ENCODE results near the gene ROPN1. TPM values are rescaled to one million over a fixed set of nuclear protein-coding genes. Genes with fewer than 3 reads are reported as not detected.

ROPN1 gene
- total RNA-seq, 1 donor from 2014 or later, result not detected

DNA sequence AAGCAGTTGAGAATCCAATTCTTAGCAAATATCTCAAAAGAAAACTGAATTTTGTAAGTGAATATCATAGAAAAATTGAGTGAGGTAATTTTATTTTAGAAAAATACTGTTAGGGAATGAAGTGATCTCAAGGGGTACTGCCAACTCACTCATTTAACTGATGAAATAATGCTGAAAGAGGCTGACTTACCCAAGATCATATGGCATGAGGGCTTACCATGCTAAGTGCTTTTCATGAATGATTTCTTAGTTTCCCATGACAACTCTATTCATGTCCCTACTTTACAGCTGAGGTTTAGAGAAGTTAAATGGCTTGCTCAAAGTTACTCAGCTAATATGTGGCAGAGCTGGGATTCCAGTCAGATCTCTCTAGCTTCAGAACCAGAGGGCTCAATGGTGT is 61.5 kb downstream of the ROPN1 start:
- Histone ChIP-seq H3K9ac (ENCODE audit: low read depth in 1 of 3, low read length in 3 of 3) (no peak overlapping the region), H3K36me3 (ENCODE audit: control insufficient read depth in 3 of 3, insufficient read depth in 3 of 3, low read length in 3 of 3) (peaks cover 2 to 9% (median 4%) of the 10 kb centered on the region in 3 donors), H3K27me3 (ENCODE audit: control insufficient read depth in 3 of 3, insufficient read depth in 3 of 3, low read length in 3 of 3) (no peaks in the 10 kb centered on the region), H3K9me3 (ENCODE audit: control insufficient read depth in 3 of 3, low read length in 3 of 3) (no peaks in the 10 kb centered on the region), H3K27ac (ENCODE audit: low read depth, low read length) (no peak overlapping the region), H3K4me1 (ENCODE audit: control insufficient read depth in 3 of 3, insufficient read depth in 3 of 3, low read length in 3 of 3) (no peaks in the 10 kb centered on the region), H3K4me3 (ENCODE audit: low read length in 3 of 3) (no peak overlapping the region)

DNA sequence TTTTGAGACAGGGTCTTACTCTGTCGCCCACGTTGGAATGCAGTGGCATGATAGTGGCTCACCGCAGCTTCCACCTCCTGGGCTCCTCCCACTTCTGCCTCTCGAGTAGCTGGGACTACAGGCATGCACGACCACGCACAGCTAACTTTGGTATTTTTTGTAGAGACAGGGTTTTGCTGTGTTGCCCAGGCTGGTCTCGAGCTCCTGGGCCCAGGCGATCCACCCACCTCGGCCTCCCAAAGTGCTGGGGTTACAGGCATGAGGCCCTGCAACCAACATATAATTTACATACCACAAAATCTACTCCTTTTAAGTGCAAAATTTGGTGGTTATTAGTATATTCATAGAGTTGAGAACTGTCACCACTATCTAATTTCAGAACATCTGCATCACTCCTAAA is 62.6 kb downstream of the ROPN1 start:
- H3K36me3 ChIP-seq (ENCODE audit: control insufficient read depth in 3 of 3, insufficient read depth in 3 of 3, low read length in 3 of 3), result peaks cover 2 to 12% (median 4%) of the 10 kb centered on the region in 3 donors
- no peak overlapping the region for H3K9ac ChIP-seq (ENCODE audit: low read depth in 1 of 3, low read length in 3 of 3)
- H3K9me3 ChIP-seq (ENCODE audit: control insufficient read depth in 3 of 3, low read length in 3 of 3), result peaks cover 0 to 1% (median 0%) of the 10 kb centered on the region in 3 donors
- H3K27ac ChIP-seq (ENCODE audit: low read depth, low read length), result no peak overlapping the region
- H3K4me3 ChIP-seq (ENCODE audit: low read length in 3 of 3), result no peak overlapping the region
- no peaks in the 10 kb centered on the region for H3K4me1 ChIP-seq (ENCODE audit: control insufficient read depth in 3 of 3, insufficient read depth in 3 of 3, low read length in 3 of 3)
- H3K27me3 ChIP-seq (ENCODE audit: control insufficient read depth in 3 of 3, insufficient read depth in 3 of 3, low read length in 3 of 3), result no peaks in the 10 kb centered on the region

DNA sequence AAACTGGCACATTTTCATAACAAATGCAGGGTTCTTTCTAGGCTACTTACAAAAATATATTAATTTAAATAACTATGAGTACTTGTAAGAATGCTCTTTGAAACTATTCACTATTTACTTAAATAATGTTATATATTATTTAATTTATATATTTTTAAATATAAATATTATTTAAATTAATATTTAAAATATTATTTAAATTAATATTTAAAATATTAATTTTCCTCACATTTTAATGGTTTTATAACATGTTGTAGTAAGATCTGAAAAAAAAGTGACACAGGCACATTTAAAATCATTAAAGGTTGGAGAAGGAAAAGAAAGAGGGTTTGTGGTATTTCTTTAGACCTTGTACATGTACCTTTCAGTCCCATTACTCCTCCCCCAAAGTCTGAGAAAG is 65.5 kb downstream of the ROPN1 start:
- peaks cover 2 to 13% (median 6%) of the 10 kb centered on the region in 3 donors for H3K36me3 ChIP-seq (ENCODE audit: control insufficient read depth in 3 of 3, insufficient read depth in 3 of 3, low read length in 3 of 3)
- H3K4me1 ChIP-seq (ENCODE audit: control insufficient read depth in 3 of 3, insufficient read depth in 3 of 3, low read length in 3 of 3), result no peaks in the 10 kb centered on the region
- no peak overlapping the region for H3K27ac ChIP-seq (ENCODE audit: low read depth, low read length)
- H3K4me3 ChIP-seq (ENCODE audit: low read length in 3 of 3), result no peak overlapping the region
- peaks cover 0 to 3% (median 0%) of the 10 kb centered on the region in 3 donors for H3K9me3 ChIP-seq (ENCODE audit: control insufficient read depth in 3 of 3, low read length in 3 of 3)
- H3K27me3 ChIP-seq (ENCODE audit: control insufficient read depth in 3 of 3, insufficient read depth in 3 of 3, low read length in 3 of 3), result no peaks in the 10 kb centered on the region
- H3K9ac ChIP-seq (ENCODE audit: low read depth in 1 of 3, low read length in 3 of 3), result no peak overlapping the region

GRCh38 chr3:123920868-123921267 is 71.1 kb downstream of the ROPN1 start:
- H3K9me3 ChIP-seq (ENCODE audit: control insufficient read depth in 3 of 3, low read length in 3 of 3), result peaks cover 0 to 5% (median 0%) of the 10 kb centered on the region in 3 donors
- H3K36me3 ChIP-seq (ENCODE audit: control insufficient read depth in 3 of 3, insufficient read depth in 3 of 3, low read length in 3 of 3), result peaks cover 2 to 9% (median 3%) of the 10 kb centered on the region in 3 donors
- H3K4me3 ChIP-seq (ENCODE audit: low read length in 3 of 3), result no peak overlapping the region
- H3K27me3 ChIP-seq (ENCODE audit: control insufficient read depth in 3 of 3, insufficient read depth in 3 of 3, low read length in 3 of 3), result no peaks in the 10 kb centered on the region
- no peak overlapping the region for H3K27ac ChIP-seq (ENCODE audit: low read depth, low read length)
- H3K9ac ChIP-seq (ENCODE audit: low read depth in 1 of 3, low read length in 3 of 3), result no peak overlapping the region
- no peaks in the 10 kb centered on the region for H3K4me1 ChIP-seq (ENCODE audit: control insufficient read depth in 3 of 3, insufficient read depth in 3 of 3, low read length in 3 of 3)

- Histone ChIP-seq H3K4me1 (ENCODE audit: control insufficient read depth in 3 of 3, insufficient read depth in 3 of 3, low read length in 3 of 3) (no peaks in the 10 kb centered on the region), H3K9me3 (ENCODE audit: control insufficient read depth in 3 of 3, low read length in 3 of 3) (peaks cover 0 to 5% (median 0%) of the 10 kb centered on the region in 3 donors), H3K36me3 (ENCODE audit: control insufficient read depth in 3 of 3, insufficient read depth in 3 of 3, low read length in 3 of 3) (peaks cover 2 to 9% (median 3%) of the 10 kb centered on the region in 3 donors), H3K4me3 (ENCODE audit: low read length in 3 of 3) (no peak overlapping the region), H3K27ac (ENCODE audit: low read depth, low read length) (no peak overlapping the region), H3K9ac (ENCODE audit: low read depth in 1 of 3, low read length in 3 of 3) (no peak overlapping the region), H3K27me3 (ENCODE audit: control insufficient read depth in 3 of 3, insufficient read depth in 3 of 3, low read length in 3 of 3) (no peaks in the 10 kb centered on the region)
Measured at GRCh38 chr3:123920383-123920782, 71.5 kb downstream of the ROPN1 start.

DNA sequence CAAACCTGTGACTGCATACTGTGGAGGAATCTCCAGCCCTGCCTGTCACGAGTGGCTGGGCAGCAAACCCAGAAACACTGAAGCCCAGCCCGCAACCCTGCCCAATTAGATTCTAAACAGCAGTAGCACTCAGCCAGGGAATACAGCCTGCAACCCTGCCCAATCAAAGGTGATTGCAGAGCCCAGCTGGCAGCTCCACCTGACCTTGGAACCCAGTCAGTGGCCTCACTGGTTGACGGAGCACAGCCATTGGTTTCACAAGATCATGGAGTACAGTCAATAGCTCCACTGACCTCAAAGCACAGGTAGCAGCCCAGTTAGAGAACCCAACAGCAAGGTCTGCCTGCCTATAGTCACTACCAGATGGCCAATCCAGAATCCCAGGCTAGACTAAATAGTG is 72.6 kb downstream of the ROPN1 start:
- Histone ChIP-seq H3K27ac (ENCODE audit: low read depth, low read length) (no peak overlapping the region), H3K27me3 (ENCODE audit: control insufficient read depth in 3 of 3, insufficient read depth in 3 of 3, low read length in 3 of 3) (no peaks in the 10 kb centered on the region), H3K9me3 (ENCODE audit: control insufficient read depth in 3 of 3, low read length in 3 of 3) (peaks cover 0 to 4% (median 0%) of the 10 kb centered on the region in 3 donors), H3K9ac (ENCODE audit: low read depth in 1 of 3, low read length in 3 of 3) (no peak overlapping the region), H3K4me3 (ENCODE audit: low read length in 3 of 3) (no peak overlapping the region), H3K36me3 (ENCODE audit: control insufficient read depth in 3 of 3, insufficient read depth in 3 of 3, low read length in 3 of 3) (peaks cover 2 to 7% (median 6%) of the 10 kb centered on the region in 3 donors), H3K4me1 (ENCODE audit: control insufficient read depth in 3 of 3, insufficient read depth in 3 of 3, low read length in 3 of 3) (no peaks in the 10 kb centered on the region)

Other genes starting within 250 kb of the ROPN1 start
- 26.6 TPM for gene MYLK, start 107.8 kb downstream of the ROPN1 start, total RNA-seq
- gene CCDC14, start 30.9 kb downstream of the ROPN1 start, total RNA-seq, result 24.5 TPM
- 8.9 TPM for gene KALRN, start 41.2 kb upstream of the ROPN1 start, total RNA-seq

Data from skeletal muscle tissue (tissue), 4 donors.